Chondrocyte (in vitro differentiated cells): ENCODE data around the gene PSAP. TPM values are rescaled to one million over a fixed set of nuclear protein-coding genes. Genes with fewer than 3 reads are reported as not detected.

Experiments
- DNase-seq: peaks from one replicate; pipeline ENCODE4 v3.0.0; 2021; ENCODE audit warnings: mixed read lengths, low spot score
- H3K27ac Mint-ChIP-seq: one replicate; pipeline ENCODE4 v1.8.0; 2021; ENCODE audit warnings: mild to moderate bottlenecking, moderate library complexity, mixed read lengths; ENCODE audit not compliant: unreplicated experiment
- H3K27me3 Mint-ChIP-seq: 2 replicates; pipeline ENCODE4 v1.8.0; 2021; ENCODE audit warnings: low read depth, mixed read lengths
- H3K36me3 Mint-ChIP-seq: 2 replicates; pipeline ENCODE4 v1.8.0; 2021; ENCODE audit warnings: low read depth, mixed read lengths
- H3K4me1 Mint-ChIP-seq: 2 replicates; pipeline ENCODE4 v1.8.0; 2021; ENCODE audit warnings: low read depth, mild to moderate bottlenecking, mixed read lengths
- H3K4me3 Mint-ChIP-seq: one replicate; pipeline ENCODE4 v1.8.0; 2021; ENCODE audit warnings: mild to moderate bottlenecking, moderate library complexity, mixed read lengths; ENCODE audit not compliant: unreplicated experiment
- H3K9me3 Mint-ChIP-seq: 2 replicates; pipeline ENCODE4 v1.8.0; 2021; ENCODE audit warnings: low read depth, mixed read lengths
- CTCF ChIP-seq: fragments of 200-600 bp; sonication (generic); IDR thresholded peaks from 2 replicates; pipeline ENCODE4 v1.5.0; 2021; ENCODE audit warnings: antibody characterized with exemption, mild to moderate bottlenecking, moderate library complexity
- total RNA-seq: library from RNA; stranded (reverse); gene quantifications from 3 replicates; pipeline ENCODE4 v1.2.1, GENCODE V29; 2021

The PSAP gene
- total RNA-seq, 1 donor from 2014 or later: 970 TPM

- Mint-ChIP-seq H3K9me3 (peaks cover 2% of the 10 kb centered on the region), H3K4me3 (no peak overlapping the region), H3K27ac (no peak overlapping the region), H3K4me1 (peaks cover 11% of the 10 kb centered on the region), H3K27me3 (peaks cover 16% of the 10 kb centered on the region), H3K36me3 (no peaks in the 10 kb centered on the region)
- peak; percentile 46 for DNase-seq
- TF ChIP-seq CTCF: no peak
These were observed 73.7 kb downstream of the PSAP start for GRCh38 chr10:71777213-71777985.

- Mint-ChIP-seq H3K27ac (no peak overlapping the region), H3K27me3 (peaks cover 13% of the 10 kb centered on the region), H3K36me3 (no peaks in the 10 kb centered on the region), H3K4me1 (peaks cover 16% of the 10 kb centered on the region), H3K4me3 (no peak overlapping the region), H3K9me3 (peaks cover 2% of the 10 kb centered on the region)
- DNase-seq: peak; percentile 32
- TF ChIP-seq CTCF: no peak
These were observed 74.5 kb downstream of the PSAP start for GRCh38 chr10:71776481-71776925.

- Mint-ChIP-seq H3K4me3 (no peak overlapping the region), H3K27me3 (peaks cover 4% of the 10 kb centered on the region), H3K4me1 (peaks cover 16% of the 10 kb centered on the region), H3K9me3 (peaks cover 2% of the 10 kb centered on the region), H3K36me3 (no peaks in the 10 kb centered on the region), H3K27ac (no peak overlapping the region)
- DNase-seq: peak; percentile 58
- no peak for TF ChIP-seq CTCF
These were observed 75.9 kb downstream of the PSAP start for GRCh38 chr10:71774916-71775702.

DNA sequence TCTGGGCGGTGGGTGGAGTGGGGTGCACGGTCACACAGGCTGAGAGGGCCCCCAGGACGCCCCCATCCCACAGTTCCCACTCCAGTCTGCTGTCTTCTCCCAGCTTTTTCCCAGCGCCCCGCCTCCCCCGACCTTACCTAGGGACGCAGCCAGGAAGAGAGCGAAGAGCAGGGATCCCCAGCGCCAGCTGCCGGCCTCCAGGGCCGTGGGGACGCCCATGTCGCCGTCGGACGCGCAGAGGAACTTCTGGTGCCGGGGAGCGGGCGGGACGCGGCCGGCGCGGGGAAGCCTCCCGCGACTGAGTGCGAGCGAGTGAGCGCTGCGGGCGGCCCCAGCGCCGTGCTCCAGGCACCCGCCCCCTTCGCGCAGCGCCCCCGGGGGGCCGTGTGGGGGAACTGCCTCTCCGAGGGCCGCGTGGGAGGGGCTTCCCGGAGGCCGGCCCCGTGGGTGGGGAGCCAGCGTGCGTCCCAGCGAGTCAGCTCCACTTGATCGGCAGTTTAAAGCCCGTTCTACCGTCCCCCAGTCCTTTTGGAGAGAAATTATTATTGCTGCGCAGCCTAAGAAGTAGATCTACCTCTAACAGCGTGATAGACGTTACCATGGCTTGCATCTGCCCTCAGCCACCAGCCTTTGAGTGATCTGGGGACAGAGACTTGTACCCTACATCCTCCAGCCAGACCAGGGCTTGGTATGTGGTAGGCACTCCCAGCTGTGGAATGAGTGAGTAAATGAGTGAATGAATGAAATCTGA, 77.7 kb downstream of the PSAP start, which contains the start of gene VSIR:
Gene VSIR (minus strand): TSS at position 300 of the 751 bp plus-strand sequence. CDS start 81 bp downstream, at position 219.
- DNase-seq: peak; percentile 87
- peaks cover 2% of the 10 kb centered on the region for H3K9me3 Mint-ChIP-seq
- peaks cover 16% of the 10 kb centered on the region for H3K4me1 Mint-ChIP-seq
- H3K36me3 Mint-ChIP-seq: no peaks in the 10 kb centered on the region
- no peak within 1 kb of the TSS for H3K27ac Mint-ChIP-seq
- peak; percentile 91 for TF ChIP-seq CTCF
- peaks cover 3% of the 10 kb centered on the region for H3K27me3 Mint-ChIP-seq
- peak within 1 kb of the TSS; percentile 61 for H3K4me3 Mint-ChIP-seq

GRCh38 chr10:71772832-71773220, 78.2 kb downstream of the PSAP start:
- H3K4me1 Mint-ChIP-seq: peaks cover 17% of the 10 kb centered on the region
- no peak overlapping the region for H3K27ac Mint-ChIP-seq
- peaks cover 3% of the 10 kb centered on the region for H3K27me3 Mint-ChIP-seq
- no peaks in the 10 kb centered on the region for H3K36me3 Mint-ChIP-seq
- H3K9me3 Mint-ChIP-seq: peaks cover 2% of the 10 kb centered on the region
- peak overlapping the region; percentile 53 for H3K4me3 Mint-ChIP-seq
- DNase-seq: no peak
- TF ChIP-seq CTCF: no peak
